DOHH2 (cell line): ENCODE data around the gene MARCHF5.

Experiments used
- H3F3A ChIP-seq: fragments of 200-600 bp; sonication (generic), shearing (Covaris generic); 2 replicates; pipeline ENCODE4 v1.6.0; 2016; ENCODE audit warnings: antibody characterized with exemption, mild to moderate bottlenecking; ENCODE audit not compliant: control insufficient read depth, insufficient read depth
- H3K27ac ChIP-seq: fragments of 200-600 bp; sonication (generic); 2 replicates; pipeline ENCODE4 v1.5.1; 2014; ENCODE audit warnings: low read depth, mild to moderate bottlenecking, low read length, moderate library complexity
- H3K27me3 ChIP-seq: fragments of 200-600 bp; sonication (generic); 2 replicates; pipeline ENCODE4 v1.6.1; 2014; ENCODE audit warnings: mild to moderate bottlenecking, low read length, mixed read lengths; ENCODE audit not compliant: control insufficient read depth
- H3K36me3 ChIP-seq: fragments of 200-600 bp; sonication (generic); 2 replicates; pipeline ENCODE4 v1.6.1; 2014; ENCODE audit warnings: mild to moderate bottlenecking, low read length, moderate library complexity, mixed read lengths; ENCODE audit not compliant: control insufficient read depth
- H3K4me1 ChIP-seq: fragments of 200-600 bp; sonication (generic); 2 replicates; pipeline ENCODE4 v1.6.1; 2014; ENCODE audit warnings: mild to moderate bottlenecking, low read length, mixed read lengths; ENCODE audit not compliant: control insufficient read depth
- H3K4me2 ChIP-seq: fragments of 200-600 bp; sonication (generic); 2 replicates; pipeline ENCODE4 v1.6.0; 2014; ENCODE audit warnings: mild to moderate bottlenecking, low read length, moderate library complexity
- H3K4me3 ChIP-seq: fragments of 200-600 bp; sonication (generic); 2 replicates; pipeline ENCODE4 v1.5.1; 2014; ENCODE audit warnings: mild to moderate bottlenecking, low read length, mixed read lengths
- H3K79me2 ChIP-seq: fragments of 200-600 bp; sonication (generic); 2 replicates; pipeline ENCODE4 v1.6.1; 2014; ENCODE audit warnings: mild to moderate bottlenecking, low read length, mixed read lengths; ENCODE audit not compliant: control insufficient read depth
- H3K9me2 ChIP-seq: fragments of 200-600 bp; sonication (generic); replicated peaks from 2 replicates; pipeline ENCODE4 v1.6.1; 2014; ENCODE audit warnings: mild to moderate bottlenecking, low read length, mixed read lengths; ENCODE audit not compliant: control insufficient read depth
- H3K9me3 ChIP-seq: fragments of 200-600 bp; sonication (generic); 2 replicates; pipeline ENCODE4 v1.6.1; 2014; ENCODE audit warnings: antibody characterized with exemption, low read length, mixed read lengths; ENCODE audit not compliant: control insufficient read depth, insufficient read depth
- H4K20me1 ChIP-seq: fragments of 200-600 bp; sonication (generic); 2 replicates; pipeline ENCODE4 v1.6.0; 2014; ENCODE audit warnings: low read depth, mild to moderate bottlenecking, antibody characterized with exemption, low read length, moderate library complexity; ENCODE audit not compliant: control insufficient read depth, insufficient read depth
- CTCF ChIP-seq: fragments of 200-600 bp; sonication (generic); IDR thresholded peaks from one replicate; pipeline ENCODE4 v1.5.1; 2014; ENCODE audit warnings: antibody characterized with exemption, mild to moderate bottlenecking, low read depth, low read length; ENCODE audit not compliant: poor library complexity, severe bottlenecking
- EZH2phosphoT487 ChIP-seq: fragments of 200-600 bp; sonication (generic); IDR thresholded peaks from 2 replicates; pipeline ENCODE4 v1.6.1; 2017; ENCODE audit warnings: borderline replicate concordance, mild to moderate bottlenecking, antibody characterized with exemption, low read length, moderate library complexity, mixed read lengths

MARCHF5 gene

GRCh38 chr10:92304061-92304460, 13.1 kb downstream of the MARCHF5 start:
- Histone ChIP-seq H3K9me2 (no peaks in the 10 kb centered on the region), H3F3A (no peaks in the 10 kb centered on the region), H3K27ac (no peak overlapping the region), H3K36me3 (0 out of 2 replicates have a peak, but pooled peaks cover 3% of the 10 kb centered on the region), H3K27me3 (no peaks in the 10 kb centered on the region), H3K9me3 (no peaks in the 10 kb centered on the region), H3K4me2 (no peak overlapping the region), H4K20me1 (peaks cover 19% of the 10 kb centered on the region), H3K4me3 (no peak overlapping the region), H3K79me2 (peaks cover 81% of the 10 kb centered on the region), H3K4me1 (no peaks in the 10 kb centered on the region)
- no peak for TF ChIP-seq CTCF
- TF ChIP-seq EZH2phosphoT487: no peak

- Histone ChIP-seq H3K4me1 (no peaks in the 10 kb centered on the region), H3K27me3 (no peaks in the 10 kb centered on the region), H3K36me3 (0 out of 2 replicates have a peak, but pooled peaks cover 3% of the 10 kb centered on the region), H3K9me3 (no peaks in the 10 kb centered on the region), H3K4me3 (no peak overlapping the region), H3F3A (no peaks in the 10 kb centered on the region), H3K27ac (no peak overlapping the region), H3K4me2 (no peak overlapping the region), H3K9me2 (no peaks in the 10 kb centered on the region), H4K20me1 (peaks cover 19% of the 10 kb centered on the region), H3K79me2 (peaks cover 76% of the 10 kb centered on the region)
- no peak for TF ChIP-seq CTCF
- TF ChIP-seq EZH2phosphoT487: no peak
These were observed 14.4 kb downstream of the MARCHF5 start for GRCh38 chr10:92305133-92306072.

DNA sequence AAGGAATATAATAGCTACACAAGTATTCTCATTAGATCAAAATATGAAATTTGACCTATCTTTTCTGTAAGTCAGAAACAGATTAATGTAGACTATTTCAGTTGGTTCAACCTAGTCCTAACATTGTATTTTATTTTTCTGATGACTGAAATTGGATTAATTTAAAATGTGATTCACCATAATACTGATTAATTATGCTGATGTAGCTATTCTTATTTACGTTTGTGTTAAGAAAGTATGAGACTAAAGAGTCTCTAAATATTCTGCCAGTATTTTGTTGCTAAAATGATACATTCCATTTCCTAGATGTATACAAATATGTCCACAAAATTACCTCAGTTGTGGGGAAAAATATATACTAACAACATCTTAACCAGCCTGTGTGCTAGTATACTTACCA, 18.3 kb downstream of the MARCHF5 start:
- Histone ChIP-seq H3K79me2 (peaks cover 45% of the 10 kb centered on the region), H3K27ac (no peak overlapping the region), H4K20me1 (peaks cover 9% of the 10 kb centered on the region), H3K4me2 (no peak overlapping the region), H3F3A (no peaks in the 10 kb centered on the region), H3K27me3 (no peaks in the 10 kb centered on the region), H3K4me3 (no peak overlapping the region), H3K9me2 (no peaks in the 10 kb centered on the region), H3K4me1 (no peaks in the 10 kb centered on the region), H3K36me3 (peaks cover 11% of the 10 kb centered on the region), H3K9me3 (no peaks in the 10 kb centered on the region)
- TF ChIP-seq CTCF (no peak), EZH2phosphoT487 (no peak)
